ENCODE data around the gene TLR7.

TLR7 gene

GRCh38 chrX:12929701-12930100 lies 62.8 kb downstream of the TLR7 start:
- TF ChIP-seq, protein P1, sequence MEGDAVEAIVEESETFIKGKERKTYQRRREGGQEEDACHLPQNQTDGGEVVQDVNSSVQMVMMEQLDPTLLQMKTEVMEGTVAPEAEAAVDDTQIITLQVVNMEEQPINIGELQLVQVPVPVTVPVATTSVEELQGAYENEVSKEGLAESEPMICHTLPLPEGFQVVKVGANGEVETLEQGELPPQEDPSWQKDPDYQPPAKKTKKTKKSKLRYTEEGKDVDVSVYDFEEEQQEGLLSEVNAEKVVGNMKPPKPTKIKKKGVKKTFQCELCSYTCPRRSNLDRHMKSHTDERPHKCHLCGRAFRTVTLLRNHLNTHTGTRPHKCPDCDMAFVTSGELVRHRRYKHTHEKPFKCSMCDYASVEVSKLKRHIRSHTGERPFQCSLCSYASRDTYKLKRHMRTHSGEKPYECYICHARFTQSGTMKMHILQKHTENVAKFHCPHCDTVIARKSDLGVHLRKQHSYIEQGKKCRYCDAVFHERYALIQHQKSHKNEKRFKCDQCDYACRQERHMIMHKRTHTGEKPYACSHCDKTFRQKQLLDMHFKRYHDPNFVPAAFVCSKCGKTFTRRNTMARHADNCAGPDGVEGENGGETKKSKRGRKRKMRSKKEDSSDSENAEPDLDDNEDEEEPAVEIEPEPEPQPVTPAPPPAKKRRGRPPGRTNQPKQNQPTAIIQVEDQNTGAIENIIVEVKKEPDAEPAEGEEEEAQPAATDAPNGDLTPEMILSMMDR (IDR thresholded peaks at IDR 0.05; ENCODE audit: low read depth, low read length, missing control alignments): no peak
- in situ Hi-C loops (cut with HindIII; ENCODE audit: low sequenced_read_pairs): no loop called here
- H3K4me3 ChIP-seq (ENCODE audit: low read depth, low read length): no peak overlapping the region
- no peak for DNase-seq (ENCODE audit: low read depth)

DNA sequence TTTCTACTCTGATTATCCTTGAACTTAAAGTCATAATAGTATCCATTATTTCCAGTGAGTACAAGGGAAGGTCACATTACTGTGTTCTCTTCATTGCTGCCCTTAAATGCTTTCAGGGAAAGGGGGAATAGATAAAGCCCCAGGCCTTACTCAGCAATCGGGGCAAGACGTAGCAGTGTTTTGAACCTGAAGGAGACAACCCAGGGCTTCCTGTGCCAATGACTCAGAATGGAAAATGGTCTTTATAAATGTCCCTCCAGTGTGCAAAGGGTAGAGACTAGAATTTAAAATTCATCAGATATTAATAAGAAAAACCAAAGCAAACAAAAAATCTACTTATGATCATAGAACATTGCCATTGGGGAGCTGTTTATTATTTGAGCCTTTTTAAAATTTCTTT lies 63.3 kb downstream of the TLR7 start:
- no peak overlapping the region for H3K4me3 ChIP-seq (ENCODE audit: low read depth, low read length)
- TF ChIP-seq, protein P1 (IDR thresholded peaks at IDR 0.05; ENCODE audit: low read depth, low read length, missing control alignments): no peak
- in situ Hi-C loops (cut with HindIII; ENCODE audit: low sequenced_read_pairs): no loop called here
- no peak for DNase-seq (ENCODE audit: low read depth)

DNA sequence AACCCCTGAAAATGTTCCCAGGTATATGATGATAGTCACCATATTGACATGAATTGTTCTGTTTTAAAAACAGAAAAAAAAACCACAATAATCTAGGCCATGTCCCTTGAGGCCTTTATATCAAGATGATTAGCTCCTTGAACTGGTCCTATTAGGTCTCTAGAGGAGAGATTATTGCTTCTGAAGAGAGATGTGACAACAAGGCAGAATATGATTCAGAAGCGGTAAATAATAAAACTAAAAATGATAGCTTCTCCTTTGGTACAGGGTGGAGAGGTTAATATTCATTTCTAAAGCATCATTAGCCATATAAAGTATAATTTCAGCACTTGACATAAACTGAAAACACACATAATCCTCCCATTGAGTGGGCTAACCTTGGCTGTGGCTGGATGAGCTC lies 65.4 kb downstream of the TLR7 start:
- TF ChIP-seq, protein P1 (IDR thresholded peaks at IDR 0.05; ENCODE audit: low read depth, low read length, missing control alignments): no peak
- DNase-seq (ENCODE audit: low read depth): no peak
- in situ Hi-C loops (cut with HindIII; ENCODE audit: low sequenced_read_pairs): no loop called here
- no peak overlapping the region for H3K4me3 ChIP-seq (ENCODE audit: low read depth, low read length)

DNA sequence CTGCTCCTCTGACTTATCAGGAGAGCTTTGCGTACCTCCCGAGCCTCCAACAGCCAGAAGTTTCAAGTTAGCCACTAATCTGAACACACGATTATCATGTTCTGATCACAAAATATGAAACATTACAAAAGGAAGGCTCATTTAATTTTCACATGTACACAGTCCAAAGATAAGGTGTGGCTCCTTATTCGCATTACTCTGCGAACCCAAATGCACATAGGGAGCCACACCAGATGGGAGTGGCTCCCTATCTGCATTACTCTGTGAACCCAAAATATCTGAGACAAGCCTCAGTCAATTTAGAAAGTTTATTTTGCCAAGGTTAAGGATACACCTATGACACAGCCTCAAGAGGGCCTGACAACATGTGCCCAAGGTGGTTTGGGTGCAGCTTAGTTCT lies 68.0 kb downstream of the TLR7 start:
- H3K4me3 ChIP-seq (ENCODE audit: low read depth, low read length): no peak overlapping the region
- DNase-seq (ENCODE audit: low read depth): no peak
- in situ Hi-C loops (cut with HindIII; ENCODE audit: low sequenced_read_pairs): no loop called here
- TF ChIP-seq, protein P1 (IDR thresholded peaks at IDR 0.05; ENCODE audit: low read depth, low read length, missing control alignments): no peak

GRCh38 chrX:12936947-12937346 lies 70.1 kb downstream of the TLR7 start:
- TF ChIP-seq, protein P1 (IDR thresholded peaks at IDR 0.05; ENCODE audit: low read depth, low read length, missing control alignments): no peak
- in situ Hi-C loops (cut with HindIII; ENCODE audit: low sequenced_read_pairs): no loop called here
- DNase-seq (ENCODE audit: low read depth): no peak
- H3K4me3 ChIP-seq (ENCODE audit: low read depth, low read length): no peak overlapping the region

All from astrocyte of the cerebellum (primary cell).